ENCODE measurements around the gene PRR15L. TPM values are rescaled to one million over a fixed set of nuclear protein-coding genes. Genes with fewer than 3 reads are reported as not detected.
"Not testable (repeated sequence)": the region's sequence is repeated elsewhere in the genome, so short reads cannot be mapped to it uniquely, and the experiment has no call there.

The PRR15L gene
- polyA plus RNA-seq, 3 donors: not detected

DNA sequence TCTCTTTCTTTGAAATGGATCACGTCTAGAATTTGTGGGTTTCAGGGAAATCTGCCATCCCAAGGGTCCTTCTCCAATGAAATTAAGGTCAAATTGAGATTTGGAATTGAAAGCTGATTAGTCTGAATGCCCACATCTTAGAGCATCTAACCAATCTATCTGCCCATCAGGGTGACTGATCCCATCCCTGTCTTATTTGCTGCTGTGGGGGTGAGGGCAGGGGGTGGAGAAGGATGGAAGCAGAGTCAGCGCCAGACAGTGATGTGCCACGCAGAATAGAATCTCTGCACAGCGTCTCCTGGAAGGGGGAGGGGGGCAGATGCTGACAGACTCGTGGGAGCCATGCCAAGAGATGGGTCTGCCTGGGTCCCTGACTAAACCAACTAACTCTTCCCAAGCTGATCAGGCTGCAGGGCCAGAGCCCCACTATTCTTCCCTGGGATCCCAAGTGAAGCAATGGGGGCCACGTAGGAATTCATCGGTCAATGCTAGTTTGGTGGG, 45.3 kb upstream of the PRR15L start:
- Histone ChIP-seq H2AFZ (ENCODE audit: insufficient read depth, low read depth, low read length, poor library complexity, severe bottlenecking) (peak overlapping the region; percentile 57), H3K9me3 (replicated peaks in 1 of 2; ENCODE audit: control insufficient read depth in 1 of 2, insufficient read depth in 1 of 2, low read length in 2 of 2) (no peaks in the 10 kb centered on the region), H3K9ac (ENCODE audit: insufficient read depth, low read length, poor library complexity, severe bottlenecking) (peak overlapping the region; percentile 28), H3K27me3 (ENCODE audit: control insufficient read depth in 2 of 2, insufficient read depth in 2 of 2, low read length in 2 of 2) (no peaks in the 10 kb centered on the region), H3K79me2 (ENCODE audit: insufficient read depth, low read length) (no peaks in the 10 kb centered on the region), H3K4me2 (replicated peaks; ENCODE audit: extremely low read depth, low read length, poor library complexity, severe bottlenecking) (peak overlapping the region; percentile 71), H3K36me3 (replicated peaks in 1 of 2; ENCODE audit: control insufficient read depth in 1 of 2, insufficient read depth in 2 of 2, low read length in 2 of 2) (no peaks in the 10 kb centered on the region), H3K4me1 (ENCODE audit: control insufficient read depth in 1 of 2, insufficient read depth in 2 of 2, low read length in 2 of 2) (peaks cover 71 to 89% of the 10 kb centered on the region in 2 donors), H3K4me3 (replicated peaks in 1 of 3; ENCODE audit: low read depth in 2 of 3, low read length in 3 of 3) (peak overlapping the region in 1 of 3 experiments; percentile 58), H4K20me1 (ENCODE audit: insufficient read depth, low read length) (no peaks in the 10 kb centered on the region), H3K27ac (ENCODE audit: low read depth in 1 of 2, low read length in 2 of 2) (peak overlapping the region; percentile 91 to 94)
- H3K4me1 Mint-ChIP-seq: peaks cover 78% of the 10 kb centered on the region
- peaks cover 0 to 4% (median 3%) of the 10 kb centered on the region in 3 donors for H3K27me3 Mint-ChIP-seq (ENCODE audit: low read depth in 3 of 3)
- WGBS (ENCODE audit: insufficient coverage): 74% methylated on average over 3 of the region's 7 CpGs
- no peak for DNase-seq
- TF ChIP-seq, protein P1, sequence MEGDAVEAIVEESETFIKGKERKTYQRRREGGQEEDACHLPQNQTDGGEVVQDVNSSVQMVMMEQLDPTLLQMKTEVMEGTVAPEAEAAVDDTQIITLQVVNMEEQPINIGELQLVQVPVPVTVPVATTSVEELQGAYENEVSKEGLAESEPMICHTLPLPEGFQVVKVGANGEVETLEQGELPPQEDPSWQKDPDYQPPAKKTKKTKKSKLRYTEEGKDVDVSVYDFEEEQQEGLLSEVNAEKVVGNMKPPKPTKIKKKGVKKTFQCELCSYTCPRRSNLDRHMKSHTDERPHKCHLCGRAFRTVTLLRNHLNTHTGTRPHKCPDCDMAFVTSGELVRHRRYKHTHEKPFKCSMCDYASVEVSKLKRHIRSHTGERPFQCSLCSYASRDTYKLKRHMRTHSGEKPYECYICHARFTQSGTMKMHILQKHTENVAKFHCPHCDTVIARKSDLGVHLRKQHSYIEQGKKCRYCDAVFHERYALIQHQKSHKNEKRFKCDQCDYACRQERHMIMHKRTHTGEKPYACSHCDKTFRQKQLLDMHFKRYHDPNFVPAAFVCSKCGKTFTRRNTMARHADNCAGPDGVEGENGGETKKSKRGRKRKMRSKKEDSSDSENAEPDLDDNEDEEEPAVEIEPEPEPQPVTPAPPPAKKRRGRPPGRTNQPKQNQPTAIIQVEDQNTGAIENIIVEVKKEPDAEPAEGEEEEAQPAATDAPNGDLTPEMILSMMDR (IDR thresholded peaks at IDR 0.05): no peak
- H3K27ac Mint-ChIP-seq: peak overlapping the region; percentile 92 to 97 (median 96)
- H3K36me3 Mint-ChIP-seq: peaks cover 0 to 1% of the 10 kb centered on the region in 2 donors
- H3K9me3 Mint-ChIP-seq: peaks cover 0 to 2% (median 0%) of the 10 kb centered on the region in 7 donors
- intact Hi-C loops (cut with micrococcal nuclease): no loop called here
- peak overlapping the region in 1 of 2 donors; percentile 63 for H3K4me3 Mint-ChIP-seq

- intact Hi-C loops (cut with micrococcal nuclease): no loop called here
- Mint-ChIP-seq H3K27ac (peak overlapping the region; percentile 95 to 97 (median 97)), H3K36me3 (peaks cover 0 to 1% of the 10 kb centered on the region in 2 donors), H3K4me3 (peak overlapping the region; percentile 34 to 64), H3K4me1 (peaks cover 78% of the 10 kb centered on the region), H3K27me3 (ENCODE audit: low read depth in 3 of 3) (peaks cover 0 to 4% (median 2%) of the 10 kb centered on the region in 3 donors), H3K9me3 (peaks cover 0 to 2% (median 0%) of the 10 kb centered on the region in 7 donors)
- Histone ChIP-seq H3K27ac (ENCODE audit: low read depth in 1 of 2, low read length in 2 of 2) (peak overlapping the region; percentile 91 to 94), H3K4me3 (replicated peaks in 1 of 3; ENCODE audit: low read depth in 2 of 3, low read length in 3 of 3) (peak overlapping the region in 2 of 3 experiments; percentile 1 to 58), H4K20me1 (ENCODE audit: insufficient read depth, low read length) (no peaks in the 10 kb centered on the region), H3K27me3 (ENCODE audit: control insufficient read depth in 2 of 2, insufficient read depth in 2 of 2, low read length in 2 of 2) (no peaks in the 10 kb centered on the region), H3K4me1 (ENCODE audit: control insufficient read depth in 1 of 2, insufficient read depth in 2 of 2, low read length in 2 of 2) (peaks cover 69 to 88% of the 10 kb centered on the region in 2 donors), H3K79me2 (ENCODE audit: insufficient read depth, low read length) (no peaks in the 10 kb centered on the region), H3K9me3 (replicated peaks in 1 of 2; ENCODE audit: control insufficient read depth in 1 of 2, insufficient read depth in 1 of 2, low read length in 2 of 2) (no peaks in the 10 kb centered on the region), H3K9ac (ENCODE audit: insufficient read depth, low read length, poor library complexity, severe bottlenecking) (peak overlapping the region; percentile 53), H2AFZ (ENCODE audit: insufficient read depth, low read depth, low read length, poor library complexity, severe bottlenecking) (peak overlapping the region; percentile 57), H3K36me3 (replicated peaks in 1 of 2; ENCODE audit: control insufficient read depth in 1 of 2, insufficient read depth in 2 of 2, low read length in 2 of 2) (no peaks in the 10 kb centered on the region), H3K4me2 (replicated peaks; ENCODE audit: extremely low read depth, low read length, poor library complexity, severe bottlenecking) (peak overlapping the region; percentile 71)
- peak; percentile 80 to 94 (median 90) for DNase-seq
- 0% methylated on average over 4 of the region's 4 CpGs for WGBS (ENCODE audit: insufficient coverage)
- TF ChIP-seq, protein P1 (IDR thresholded peaks at IDR 0.05): no peak
These were observed 44.7 kb upstream of the PRR15L start for GRCh38 chr17:48002266-48002915.

DNA sequence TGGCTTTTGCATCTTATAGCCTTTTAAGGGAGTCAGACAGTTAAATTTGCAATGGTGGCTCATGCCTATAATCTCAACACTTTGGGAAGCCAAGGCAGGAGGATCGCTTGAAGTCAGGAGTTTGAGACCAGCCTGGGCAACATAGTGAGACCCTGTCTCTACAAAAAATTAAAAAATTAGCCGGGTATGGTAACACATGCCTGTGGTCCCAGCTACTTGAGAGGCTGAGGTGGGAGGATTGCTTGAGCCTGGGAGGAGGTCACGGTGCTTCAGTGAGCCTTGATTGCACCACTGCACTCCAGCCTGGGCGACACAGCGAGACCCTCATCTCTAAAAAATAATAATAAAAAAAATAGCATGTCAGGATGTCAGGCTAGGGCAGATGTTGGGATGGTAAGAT, 44.0 kb upstream of the PRR15L start:
- DNase-seq; H3K9me3 ChIP-seq (replicated peaks in 1 of 2; ENCODE audit: control insufficient read depth in 1 of 2, insufficient read depth in 1 of 2, low read length in 2 of 2); H3K36me3 ChIP-seq (replicated peaks in 1 of 2; ENCODE audit: control insufficient read depth in 1 of 2, insufficient read depth in 2 of 2, low read length in 2 of 2); H3K79me2 ChIP-seq (ENCODE audit: insufficient read depth, low read length); H3K36me3 Mint-ChIP-seq; H2AFZ ChIP-seq (ENCODE audit: insufficient read depth, low read depth, low read length, poor library complexity, severe bottlenecking); intact Hi-C loops (cut with micrococcal nuclease); H3K9me3 Mint-ChIP-seq; H3K27me3 ChIP-seq (ENCODE audit: control insufficient read depth in 2 of 2, insufficient read depth in 2 of 2, low read length in 2 of 2); H3K27me3 Mint-ChIP-seq (ENCODE audit: low read depth in 3 of 3); H4K20me1 ChIP-seq (ENCODE audit: insufficient read depth, low read length): not testable (repeated sequence)
- 100% methylated on average over 1 of the region's 5 CpGs for WGBS (ENCODE audit: insufficient coverage)
- H3K27ac ChIP-seq (ENCODE audit: low read depth in 1 of 2, low read length in 2 of 2): peak overlapping the region; percentile 91 to 94
- peaks cover 63 to 81% of the 10 kb centered on the region in 2 donors for H3K4me1 ChIP-seq (ENCODE audit: control insufficient read depth in 1 of 2, insufficient read depth in 2 of 2, low read length in 2 of 2)
- peak overlapping the region; percentile 95 to 97 (median 97) for H3K27ac Mint-ChIP-seq
- H3K4me3 ChIP-seq (replicated peaks in 1 of 3; ENCODE audit: low read depth in 2 of 3, low read length in 3 of 3): peak overlapping the region in 1 of 3 experiments; percentile 58
- H3K9ac ChIP-seq (ENCODE audit: insufficient read depth, low read length, poor library complexity, severe bottlenecking): peak overlapping the region; percentile 53
- peaks cover 72% of the 10 kb centered on the region for H3K4me1 Mint-ChIP-seq
- peak overlapping the region; percentile 71 for H3K4me2 ChIP-seq (replicated peaks; ENCODE audit: extremely low read depth, low read length, poor library complexity, severe bottlenecking)
- peak overlapping the region in 1 of 2 donors; percentile 19 for H3K4me3 Mint-ChIP-seq
